HL-60 (cell line): ENCODE data around the gene ATRN.

ENCODE experiments used
- CTCF ChIP-seq: IDR thresholded peaks from one replicate; pipeline ENCODE4 v1.5.1; 2011; ENCODE audit warnings: low read length, control low read depth, inconsistent platforms; ENCODE audit not compliant: insufficient read depth
- POLR2AphosphoS5 ChIP-seq: IDR thresholded peaks from 2 replicates; pipeline ENCODE4 v1.6.1; 2012; ENCODE audit warnings: low read depth

- TF ChIP-seq POLR2AphosphoS5 (no peak), CTCF (no peak)
Observed at GRCh38 chr20:3452690-3453089, 18.1 kb upstream of the ATRN start.
